Endothelial cell of umbilical vein (primary cell): ENCODE data around the gene RTN4R. TPM values are rescaled to one million over a fixed set of nuclear protein-coding genes. Genes with fewer than 3 reads are reported as not detected.
"Not testable (repeated sequence)": the region's sequence is repeated elsewhere in the genome, so short reads cannot be mapped to it uniquely, and the experiment has no call there.

Source experiments
- BruUV-seq: library from RNA; stranded (reverse); fragments of 400-500 nt; replicated peaks from 2 replicates; lab custom pipeline; 2021; lab: Mats Ljungman, UMichigan
- CTCF ChIA-PET: fragments of 300-600, 350-600 bp; sonication (Branson Sonifier 250); formaldehyde crosslinking; loops from one replicate; lab custom pipeline; 2021; ENCODE audit warnings: antibody characterized with exemption, inconsistent platforms; lab: Charles Lee
- POLR2A ChIA-PET: fragments of 300-600, 350-600 bp; sonication (Branson Sonifier 250); formaldehyde crosslinking; loops from one replicate; lab custom pipeline; 2021; ENCODE audit warnings: antibody characterized with exemption, inconsistent platforms; lab: Charles Lee
- DNase-seq: peaks from one replicate; pipeline ENCODE4 v3.0.0-alpha.2; 2011; ENCODE audit warnings: low read depth, low spot score
- FAIRE-seq: peaks from 2 replicates; lab custom pipeline; 2011; peaks lifted over from hg19 to GRCh38; lab: Jason Lieb, UNC
- H2AFZ ChIP-seq: 2 replicates; pipeline ENCODE4 v1.6.0; 2012; ENCODE audit warnings: low read depth, low read length, control low read depth, inconsistent platforms
- H3K27ac ChIP-seq: 2 replicates; pipeline ENCODE4 v1.5.1; 2011; ENCODE audit warnings: low read depth, mild to moderate bottlenecking, control low read depth, low read length, moderate library complexity; ENCODE audit not compliant: insufficient read depth
- H3K27me3 ChIP-seq, 2 experiments: 2 replicates each; pipeline versions ENCODE4 v1.6.0 to v1.6.1; 2011; ENCODE audit warnings: low read length in 2 of 2, mixed read lengths in 1 of 2; ENCODE audit not compliant: control insufficient read depth in 2 of 2, insufficient read depth in 2 of 2
- H3K36me3 ChIP-seq, 2 experiments: 2 replicates in 1 of 2; 3 replicates in 1 of 2; pipeline ENCODE4 v1.5.1; 2011; ENCODE audit warnings: low read length in 2 of 2, mild to moderate bottlenecking in 1 of 2, moderate library complexity in 1 of 2; ENCODE audit not compliant: control insufficient read depth in 2 of 2, insufficient read depth in 2 of 2; ENCODE audit errors: extremely low read depth in 1 of 2
- H3K4me1 ChIP-seq: 3 replicates; pipeline ENCODE4 v1.5.1; 2011; ENCODE audit warnings: mild to moderate bottlenecking, low read length; ENCODE audit not compliant: control insufficient read depth, insufficient read depth; ENCODE audit errors: extremely low read depth
- H3K4me2 ChIP-seq: 2 replicates; pipeline ENCODE4 v1.6.1; 2011; ENCODE audit warnings: low read length, control low read depth, mixed read lengths; ENCODE audit not compliant: insufficient read depth
- H3K4me3 ChIP-seq, 3 experiments: fragments of 200-600 bp in 1 of 3; sonication (generic), shearing (Covaris generic) in 1 of 3; replicated peaks in 1 of 3; 2 replicates each; pipeline ENCODE4 v1.5.1; 2011 to 2016; ENCODE audit warnings: control low read depth in 3 of 3, low read length in 3 of 3, mild to moderate bottlenecking in 2 of 3, inconsistent platforms in 1 of 3, low read depth in 1 of 3, moderate library complexity in 1 of 3; ENCODE audit not compliant: insufficient read depth in 1 of 3
- H3K79me2 ChIP-seq: 2 replicates; pipeline ENCODE4 v1.6.0; 2012; ENCODE audit warnings: low read length, inconsistent platforms; ENCODE audit not compliant: control insufficient read depth, insufficient read depth
- H3K9ac ChIP-seq: replicated peaks from 2 replicates; pipeline ENCODE3; 2011; ENCODE audit warnings: low read length, control low read depth; ENCODE audit not compliant: insufficient read depth; ENCODE audit errors: extremely low read depth
- H3K9me1 ChIP-seq: replicated peaks from 3 replicates; pipeline ENCODE4 v1.6.0; 2011; ENCODE audit warnings: mild to moderate bottlenecking, low read length; ENCODE audit not compliant: control insufficient read depth, insufficient read depth; ENCODE audit errors: extremely low read depth
- H3K9me3 ChIP-seq: replicated peaks from 2 replicates; pipeline ENCODE4 v1.5.1; 2012; ENCODE audit warnings: low read length, inconsistent platforms; ENCODE audit not compliant: control insufficient read depth, insufficient read depth
- H4K20me1 ChIP-seq: replicated peaks from 2 replicates; pipeline ENCODE3; 2011; ENCODE audit warnings: mild to moderate bottlenecking, low read length; ENCODE audit not compliant: control insufficient read depth, insufficient read depth; ENCODE audit errors: extremely low read depth
- EZH2 ChIP-seq: IDR thresholded peaks from 2 replicates; pipeline ENCODE4 v1.6.1; 2012; ENCODE audit warnings: borderline replicate concordance, low read depth, mild to moderate bottlenecking, moderate library complexity, low read length, inconsistent platforms; ENCODE audit not compliant: severe bottlenecking
- FOS ChIP-seq: IDR thresholded peaks from 2 replicates; pipeline ENCODE4 v1.6.1; 2011; ENCODE audit warnings: mild to moderate bottlenecking, low read length, moderate library complexity, borderline replicate concordance; ENCODE audit not compliant: insufficient read depth
- GATA2 ChIP-seq: IDR thresholded peaks from 2 replicates; pipeline ENCODE4 v1.7.0; 2011; ENCODE audit warnings: low read depth, mild to moderate bottlenecking, moderate library complexity, mixed read lengths, low read length; ENCODE audit not compliant: insufficient read length, insufficient read depth
- JUN ChIP-seq: IDR thresholded peaks from 2 replicates; pipeline ENCODE4 v1.6.1; 2011; ENCODE audit warnings: borderline replicate concordance, low read depth; ENCODE audit not compliant: insufficient read length, insufficient read depth
- MYC ChIP-seq: IDR thresholded peaks from one replicate; pipeline ENCODE4 v1.6.1; 2011; ENCODE audit warnings: mild to moderate bottlenecking, low read depth, low read length
- POLR2A ChIP-seq: IDR thresholded peaks from 2 replicates; pipeline ENCODE4 v1.6.1; 2012; ENCODE audit warnings: low read depth, mild to moderate bottlenecking, control low read depth, low read length
- POLR2AphosphoS5 ChIP-seq: IDR thresholded peaks from 2 replicates; pipeline ENCODE4 v1.6.1; 2012; ENCODE audit warnings: low read depth, mild to moderate bottlenecking, control low read depth, low read length, moderate library complexity; ENCODE audit not compliant: insufficient read depth
- dilution Hi-C: fragments of 300-500 bp; cut with MboI; formaldehyde crosslinking; loops from one replicate; pipeline ENCODE4 v1.15.0; 2019; ENCODE audit warnings: low sequenced_read_pairs; ENCODE audit not compliant: extremely low pct_ligation_motif_present
- intact Hi-C: fragments of 100-400 bp; cut with micrococcal nuclease; formaldehyde crosslinking; loops from one replicate; pipeline ENCODE4 v1.10.0; 2022
- polyA plus RNA-seq, 4 experiments: library from polyadenylated mRNA; depleted of rRNA in 3 of 4; stranded (reverse) in 3 of 4; unstranded in 1 of 4; fragments of >200 nt; gene quantifications; 2 replicates each; pipeline versions ENCODE4 v1.2.1 to v1.2.3, GENCODE V29; 2011 to 2012; ENCODE audit warnings: missing spikeins in 1 of 4
- total RNA-seq: library from RNA; stranded (reverse); gene quantifications from 2 replicates; pipeline ENCODE4 v1.2.3, GENCODE V29; 2021
- TF ChIP-seq, protein P1 (sequence below), 2 donors: IDR thresholded peaks; 1 replicate in 1 of 2; 2 replicates in 1 of 2; pipeline ENCODE4 v1.5.1; 2011; ENCODE audit warnings: low read length in 2 of 2, mild to moderate bottlenecking in 2 of 2, moderate library complexity in 2 of 2, control low read depth in 1 of 2, inconsistent platforms in 1 of 2, low read depth in 1 of 2; ENCODE audit not compliant: insufficient read depth in 1 of 2; ENCODE audit errors: extremely low read depth in 1 of 2
- TF ChIP-seq, protein P2 (sequence below): IDR thresholded peaks from 2 replicates; pipeline ENCODE4 v1.6.1; 2011; ENCODE audit not compliant: insufficient read depth, insufficient read length

The RTN4R gene
- total and polyA plus RNA-seq, 2 donors (not counting 3 experiments of a cell fraction or from before 2014, with no cell fraction given) = 1.2 to 2.2 TPM

DNA sequence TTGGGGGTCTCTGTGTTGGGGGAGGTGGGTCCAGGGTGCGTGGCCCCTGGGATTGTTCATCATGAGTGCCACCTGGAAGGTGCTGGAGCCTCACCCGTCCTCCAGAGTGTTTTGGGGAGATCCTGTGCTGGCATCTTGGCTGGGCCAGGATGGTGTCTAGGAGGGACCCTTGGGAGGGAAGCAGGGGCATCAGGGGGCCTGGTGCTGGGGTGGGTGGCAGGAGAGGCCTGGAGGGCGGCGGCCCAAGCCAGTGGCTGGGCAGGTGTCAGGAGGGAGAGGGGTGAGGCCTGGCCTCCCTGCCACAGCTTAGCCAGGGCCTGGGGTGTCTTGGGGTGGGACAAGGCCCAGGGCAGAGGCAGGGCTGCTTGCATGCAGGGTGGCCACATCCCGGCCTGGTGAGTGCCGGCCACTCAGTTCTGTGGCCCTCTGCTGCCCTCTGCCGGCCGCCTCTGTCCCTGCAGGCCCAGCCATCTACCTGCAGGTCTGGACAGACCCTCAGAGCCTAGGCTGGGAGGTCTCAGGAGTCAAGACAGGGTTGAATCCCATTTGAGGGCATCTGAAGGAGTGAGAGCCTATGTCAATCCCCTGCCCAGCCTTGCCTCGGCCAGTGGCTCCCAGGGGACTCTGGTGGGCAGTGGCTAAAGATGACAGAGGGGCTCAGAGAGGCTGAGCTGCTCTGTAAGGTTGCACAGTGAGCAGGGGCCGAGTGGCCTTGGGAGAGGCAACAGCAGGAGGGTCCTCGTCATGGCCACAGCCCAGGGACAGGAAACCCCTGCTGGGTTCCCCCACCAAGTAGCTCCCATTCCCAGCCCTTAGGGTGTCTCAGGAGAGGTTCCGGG lies 17.6 kb upstream of the RTN4R start:
- TF ChIP-seq, protein P1, sequence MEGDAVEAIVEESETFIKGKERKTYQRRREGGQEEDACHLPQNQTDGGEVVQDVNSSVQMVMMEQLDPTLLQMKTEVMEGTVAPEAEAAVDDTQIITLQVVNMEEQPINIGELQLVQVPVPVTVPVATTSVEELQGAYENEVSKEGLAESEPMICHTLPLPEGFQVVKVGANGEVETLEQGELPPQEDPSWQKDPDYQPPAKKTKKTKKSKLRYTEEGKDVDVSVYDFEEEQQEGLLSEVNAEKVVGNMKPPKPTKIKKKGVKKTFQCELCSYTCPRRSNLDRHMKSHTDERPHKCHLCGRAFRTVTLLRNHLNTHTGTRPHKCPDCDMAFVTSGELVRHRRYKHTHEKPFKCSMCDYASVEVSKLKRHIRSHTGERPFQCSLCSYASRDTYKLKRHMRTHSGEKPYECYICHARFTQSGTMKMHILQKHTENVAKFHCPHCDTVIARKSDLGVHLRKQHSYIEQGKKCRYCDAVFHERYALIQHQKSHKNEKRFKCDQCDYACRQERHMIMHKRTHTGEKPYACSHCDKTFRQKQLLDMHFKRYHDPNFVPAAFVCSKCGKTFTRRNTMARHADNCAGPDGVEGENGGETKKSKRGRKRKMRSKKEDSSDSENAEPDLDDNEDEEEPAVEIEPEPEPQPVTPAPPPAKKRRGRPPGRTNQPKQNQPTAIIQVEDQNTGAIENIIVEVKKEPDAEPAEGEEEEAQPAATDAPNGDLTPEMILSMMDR (IDR thresholded peaks at IDR 0.05; ENCODE audit: extremely low read depth in 1 of 2, insufficient read depth in 1 of 2, low read depth in 1 of 2, low read length in 2 of 2) = peak; percentile 75 to 87
- CTCF ChIA-PET = interaction anchor here (0.7 to 0.8 kb wide), 5 partner anchors 32 to 129 kb away, joined by 3 to 28 read pairs (median 3); partner anchors contain the start of gene DGCR6L

DNA sequence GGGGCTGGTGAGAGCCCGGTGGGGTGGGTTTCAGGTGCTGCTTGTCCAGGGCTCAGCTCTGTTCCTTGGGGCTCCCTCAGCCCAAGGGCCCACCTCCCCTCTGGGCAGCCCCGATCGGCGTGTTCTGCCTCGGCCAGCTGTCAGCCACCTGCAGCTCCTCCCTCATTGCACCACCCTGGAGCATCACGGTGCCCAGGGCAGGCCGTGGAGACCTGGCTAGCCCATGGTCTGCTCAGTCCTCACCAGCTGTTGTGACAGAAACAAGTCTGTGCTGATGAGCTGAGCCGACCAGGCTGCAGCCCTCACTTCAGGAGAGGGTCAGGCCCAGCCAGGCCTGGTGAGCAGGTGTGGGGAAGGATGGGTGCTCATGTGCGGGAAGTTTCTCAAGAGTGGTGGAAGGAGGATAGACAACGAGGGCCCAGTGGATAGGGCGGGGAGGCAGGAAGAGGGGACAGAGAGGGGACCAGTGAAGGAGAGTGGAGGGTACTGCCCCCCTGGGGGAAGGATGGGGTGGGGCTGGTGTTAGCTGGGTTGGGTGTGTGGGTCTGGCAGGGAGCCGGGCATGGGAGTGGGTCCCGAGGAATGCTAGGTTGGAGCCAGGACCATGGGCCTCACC lies 16.5 kb upstream of the RTN4R start:
- Histone ChIP-seq H3K9me3 (no peaks in the 10 kb centered on the region), H3K79me2 (no peaks in the 10 kb centered on the region), H3K9ac (no peak overlapping the region), H4K20me1 (no peaks in the 10 kb centered on the region), H3K36me3 (no peaks in the 10 kb centered on the region), H3K4me2 (no peak overlapping the region), H3K4me3 (no peak overlapping the region), H3K27ac (no peak overlapping the region), H3K4me1 (no peaks in the 10 kb centered on the region), H3K9me1 (no peaks in the 10 kb centered on the region), H3K27me3 (no peaks in the 10 kb centered on the region), H2AFZ (no peak overlapping the region)
- POLR2A ChIA-PET = no interaction called here
- DNase-seq (no peak), FAIRE-seq (no peak)
- CTCF ChIA-PET = interaction anchor here (0.9 to 4.1 kb wide), 6 partner anchors 9 to 136 kb away, joined by 3 to 52 read pairs (median 5); no protein-coding TSS in a partner anchor
- TF ChIP-seq JUN = no peak
- TF ChIP-seq GATA2 = no peak
- TF ChIP-seq, protein P2, sequence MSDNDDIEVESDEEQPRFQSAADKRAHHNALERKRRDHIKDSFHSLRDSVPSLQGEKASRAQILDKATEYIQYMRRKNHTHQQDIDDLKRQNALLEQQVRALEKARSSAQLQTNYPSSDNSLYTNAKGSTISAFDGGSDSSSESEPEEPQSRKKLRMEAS = no peak
- TF ChIP-seq EZH2 = no peak
- TF ChIP-seq, protein P1 (IDR thresholded peaks at IDR 0.05; ENCODE audit: extremely low read depth in 1 of 2, insufficient read depth in 1 of 2, low read depth in 1 of 2, low read length in 2 of 2) = no peak
- TF ChIP-seq POLR2AphosphoS5 = no peak
- no peak for TF ChIP-seq POLR2A
- no peak for TF ChIP-seq FOS
- no peak for TF ChIP-seq MYC
- no TSS peak for BruUV-seq
- intact Hi-C loops (loop anchor here (1.0 kb wide), 2 partner anchors 127 to 154 kb away; no protein-coding TSS in a partner anchor), dilution Hi-C loops (no loop called here)

More for the DNA sequence above, 17.6 kb upstream of the RTN4R start:
- POLR2A ChIA-PET, H3K4me3 ChIP-seq, H3K36me3 ChIP-seq, H3K9me3 ChIP-seq, dilution Hi-C loops, H2AFZ ChIP-seq, H3K9me1 ChIP-seq, H3K79me2 ChIP-seq, H3K4me1 ChIP-seq, H3K27me3 ChIP-seq, H3K9ac ChIP-seq, H3K27ac ChIP-seq, BruUV-seq, H3K4me2 ChIP-seq, H4K20me1 ChIP-seq: not testable (repeated sequence)
- DNase-seq (peak; percentile 48), FAIRE-seq (peak; percentile 94)
- intact Hi-C loops = loop anchor here (1.0 kb wide), 2 partner anchors 128 to 155 kb away; no protein-coding TSS in a partner anchor
